Tibial nerve (tissue), 3 donors: ENCODE data around the gene LYPD6.

Source experiments
- POLR2A ChIP-seq, 2 donors: fragments of 450-650 bp; IDR thresholded peaks; one replicate each; pipeline ENCODE4 v1.6.1; 2017; ENCODE audit warnings: antibody characterized with exemption in 2 of 2, mild to moderate bottlenecking in 2 of 2, moderate library complexity in 2 of 2
- TF ChIP-seq, protein P1 (sequence below), 5 experiments: fragments of 200-600 bp in 3 of 5; fragments of 450-650 bp in 2 of 5; sonication (generic) in 3 of 5; IDR thresholded peaks; one replicate each; pipeline ENCODE4 v1.5.1; 2016 to 2019; ENCODE audit warnings: antibody characterized with exemption in 5 of 5, mild to moderate bottlenecking in 3 of 5, moderate library complexity in 2 of 5

DNA sequence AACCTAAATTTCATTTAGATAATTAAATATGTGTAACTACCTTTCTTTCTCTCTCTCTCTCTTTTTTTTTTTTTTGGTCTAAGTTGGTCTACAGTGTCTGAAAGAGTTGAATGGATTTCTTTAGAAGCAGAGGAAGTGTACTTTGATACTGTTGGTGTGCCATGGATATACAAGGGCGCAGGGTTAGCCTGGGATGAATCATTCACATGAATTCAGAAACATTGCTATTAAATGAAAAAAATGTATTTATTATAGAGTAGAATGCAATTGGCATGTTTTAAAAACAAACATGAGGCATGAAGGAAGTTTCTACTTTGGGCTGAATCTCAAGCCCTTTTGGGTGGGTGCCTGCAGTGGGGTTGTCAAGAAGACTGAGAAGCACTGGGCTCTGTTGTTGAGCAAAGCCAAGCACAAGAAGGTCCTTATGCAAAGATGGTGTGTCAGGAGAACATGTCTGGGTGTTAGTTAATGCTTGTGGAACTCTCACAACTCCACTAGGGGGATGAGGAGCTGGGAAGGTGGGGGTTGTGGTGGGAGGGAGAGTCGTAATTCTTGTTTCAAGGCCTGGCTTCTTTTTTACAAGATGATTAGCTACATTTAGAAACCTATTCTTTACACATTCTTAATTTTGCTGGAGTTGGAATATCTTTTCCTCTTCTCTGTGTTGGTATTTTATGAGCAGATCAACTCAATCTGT lies 57.9 kb downstream of the LYPD6 start:
- TF ChIP-seq, protein P1, sequence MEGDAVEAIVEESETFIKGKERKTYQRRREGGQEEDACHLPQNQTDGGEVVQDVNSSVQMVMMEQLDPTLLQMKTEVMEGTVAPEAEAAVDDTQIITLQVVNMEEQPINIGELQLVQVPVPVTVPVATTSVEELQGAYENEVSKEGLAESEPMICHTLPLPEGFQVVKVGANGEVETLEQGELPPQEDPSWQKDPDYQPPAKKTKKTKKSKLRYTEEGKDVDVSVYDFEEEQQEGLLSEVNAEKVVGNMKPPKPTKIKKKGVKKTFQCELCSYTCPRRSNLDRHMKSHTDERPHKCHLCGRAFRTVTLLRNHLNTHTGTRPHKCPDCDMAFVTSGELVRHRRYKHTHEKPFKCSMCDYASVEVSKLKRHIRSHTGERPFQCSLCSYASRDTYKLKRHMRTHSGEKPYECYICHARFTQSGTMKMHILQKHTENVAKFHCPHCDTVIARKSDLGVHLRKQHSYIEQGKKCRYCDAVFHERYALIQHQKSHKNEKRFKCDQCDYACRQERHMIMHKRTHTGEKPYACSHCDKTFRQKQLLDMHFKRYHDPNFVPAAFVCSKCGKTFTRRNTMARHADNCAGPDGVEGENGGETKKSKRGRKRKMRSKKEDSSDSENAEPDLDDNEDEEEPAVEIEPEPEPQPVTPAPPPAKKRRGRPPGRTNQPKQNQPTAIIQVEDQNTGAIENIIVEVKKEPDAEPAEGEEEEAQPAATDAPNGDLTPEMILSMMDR (IDR thresholded peaks at IDR 0.05) = no peak
- TF ChIP-seq POLR2A (IDR thresholded peaks at IDR 0.05) = no peak
